ENCODE results near the gene ITGB1BP2.
"Not testable (repeated sequence)": the region's sequence is repeated elsewhere in the genome, so short reads cannot be mapped to it uniquely, and the experiment has no call there.

Gene ITGB1BP2

DNA sequence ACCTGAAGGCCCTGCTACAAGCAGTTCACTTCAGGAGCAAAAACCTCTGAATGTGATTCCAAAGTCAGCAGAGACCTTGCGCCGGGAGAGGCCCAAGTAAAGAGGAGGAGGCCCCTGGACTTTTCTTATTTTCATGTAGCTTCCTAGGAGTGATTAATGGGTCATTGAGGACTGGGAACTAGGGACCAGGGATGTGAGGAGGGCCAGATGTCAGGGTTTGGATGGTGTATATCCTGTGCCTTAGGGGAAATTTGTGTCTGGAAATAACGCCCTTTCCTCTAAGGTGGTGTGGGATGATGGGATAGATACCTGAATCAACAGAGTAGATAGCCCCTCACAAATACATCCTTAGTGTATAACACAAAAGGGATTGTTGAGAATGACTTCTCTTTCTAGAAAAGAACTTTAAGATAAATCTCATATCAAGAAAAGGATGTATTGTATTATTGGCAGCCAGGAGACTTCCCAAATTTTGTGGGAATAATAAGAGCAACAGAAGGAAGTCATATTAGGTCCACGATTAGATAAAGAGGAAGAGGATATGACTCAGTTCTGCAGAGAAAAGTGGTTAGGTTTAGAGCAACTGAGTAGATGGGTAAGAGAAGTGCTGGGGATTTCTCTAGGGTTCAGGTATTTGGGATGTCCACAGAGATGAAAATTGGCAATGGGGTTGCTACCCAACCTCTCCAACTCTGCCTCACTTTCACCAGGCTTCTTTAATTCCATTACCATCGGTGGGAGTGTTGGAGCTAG lies 1.1 kb downstream of the ITGB1BP2 start:
- DNase-seq: no peak

DNA sequence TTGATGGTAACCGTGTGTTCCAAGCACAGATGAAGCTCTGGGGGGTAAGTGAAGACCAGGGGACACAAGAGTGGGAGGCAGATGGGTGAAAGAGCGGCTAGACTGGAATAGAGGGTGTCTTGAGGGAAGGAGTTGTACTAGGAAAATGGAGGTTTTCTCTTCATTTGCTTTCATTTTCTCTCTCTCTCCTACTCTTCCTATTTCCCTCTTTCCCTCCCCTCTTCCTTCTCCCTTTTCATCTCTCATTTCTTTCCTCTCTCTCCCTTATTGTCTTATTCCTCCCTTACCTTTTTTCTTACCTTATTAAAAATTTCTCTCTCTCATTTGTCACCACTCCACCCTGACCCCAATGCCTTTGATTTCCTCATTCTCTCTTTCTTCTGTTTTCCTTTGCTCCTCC lies 3.0 kb downstream of the ITGB1BP2 start:
- no peak for DNase-seq

DNA sequence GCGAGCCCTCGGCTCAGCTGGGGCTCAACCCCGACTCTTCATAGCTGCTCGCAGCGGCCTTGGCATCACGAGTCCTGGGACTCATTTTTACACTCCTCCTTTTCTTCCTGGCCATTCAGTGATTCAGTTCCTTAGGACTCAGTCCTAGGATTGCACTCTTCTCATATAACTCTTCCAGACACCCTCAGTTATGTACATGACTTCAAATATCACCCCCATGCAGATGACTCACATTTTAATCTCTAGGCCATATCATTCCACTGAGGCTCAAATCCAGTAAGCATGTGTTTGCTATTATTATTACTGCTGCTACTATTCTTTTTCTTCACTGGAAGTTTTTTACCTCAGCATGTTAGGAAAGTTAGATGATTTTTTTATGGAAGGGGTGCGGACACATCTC lies 14.4 kb downstream of the ITGB1BP2 start:
- DNase-seq: no peak

DNA sequence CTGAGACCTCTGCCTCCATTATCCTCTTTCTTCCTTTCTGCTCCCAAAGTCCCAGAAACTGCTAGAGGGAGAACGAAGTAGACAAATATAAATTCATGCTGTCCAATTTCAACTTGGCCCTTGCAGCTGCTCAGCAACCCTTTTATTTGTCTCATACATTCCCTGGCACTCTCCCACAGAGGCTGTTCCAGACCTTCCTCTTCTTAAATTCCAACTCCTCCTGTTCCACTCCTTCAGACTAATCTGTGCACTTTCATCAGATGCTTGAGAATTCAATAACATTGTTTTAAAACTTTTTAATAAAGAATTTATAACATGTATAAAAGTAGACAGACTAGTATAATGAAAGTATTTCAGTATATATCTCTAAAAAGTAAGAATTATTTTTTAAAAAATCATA lies 15.4 kb downstream of the ITGB1BP2 start:
- not testable (repeated sequence) for DNase-seq

DNA sequence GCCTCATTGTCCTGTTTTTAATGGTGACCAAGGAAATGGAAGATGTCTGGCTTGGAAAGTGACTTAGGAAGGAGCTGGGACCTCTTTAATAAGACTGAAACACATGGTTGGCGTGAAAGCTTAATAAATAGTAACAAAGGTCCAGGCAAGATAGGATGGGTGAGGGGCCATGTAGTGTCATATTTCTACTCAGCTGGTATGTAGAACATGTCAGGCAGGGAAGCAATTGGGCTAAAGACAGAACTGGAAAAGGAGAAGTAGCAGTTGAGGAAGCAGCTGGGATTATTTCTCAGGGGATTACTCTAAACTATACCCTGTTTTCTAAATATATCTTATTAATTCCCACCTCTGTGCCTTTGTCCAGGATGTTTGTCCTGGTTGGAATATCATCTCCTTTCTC lies 18.6 kb downstream of the ITGB1BP2 start:
- DNase-seq: no peak

DNA sequence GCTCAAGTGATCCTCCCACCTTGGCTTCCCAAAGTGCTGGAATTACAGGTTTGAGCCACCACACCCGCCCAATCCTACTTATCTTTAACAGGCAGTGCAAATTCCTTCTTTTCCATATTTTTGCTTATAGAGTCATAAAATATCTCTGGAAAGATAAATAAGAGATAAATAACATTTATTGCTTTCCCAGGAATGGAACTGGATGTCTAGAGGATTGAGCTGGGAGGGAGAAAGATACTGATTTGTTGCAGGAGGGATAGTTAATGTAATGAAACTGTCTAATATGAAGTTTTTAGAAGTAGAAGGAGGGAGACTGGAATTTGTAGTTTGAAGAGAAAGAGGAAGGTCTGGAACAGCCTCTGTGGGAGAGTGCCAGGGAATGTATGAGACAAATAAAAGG lies 20.2 kb downstream of the ITGB1BP2 start:
- DNase-seq: no peak

DNA sequence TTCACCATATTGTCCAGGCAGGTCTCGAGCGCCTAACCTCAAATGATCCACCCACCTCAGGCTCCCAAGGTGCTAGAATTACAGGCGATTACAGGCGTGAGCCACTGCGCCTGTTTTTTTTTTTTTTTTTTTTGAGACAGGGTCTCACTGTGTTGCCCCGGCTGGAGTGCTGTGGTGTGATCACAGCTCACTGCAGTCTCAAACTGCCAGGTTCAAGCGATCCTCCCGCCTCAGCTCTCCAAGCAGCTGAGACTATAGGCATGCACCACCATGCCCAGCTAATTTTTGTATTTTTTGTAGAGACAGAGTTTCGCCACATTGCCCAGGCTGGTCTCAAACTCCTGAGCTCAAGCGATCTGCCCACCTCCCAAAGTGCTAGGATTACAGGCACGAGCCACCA lies 22.9 kb downstream of the ITGB1BP2 start:
- DNase-seq: not testable (repeated sequence)

DNA sequence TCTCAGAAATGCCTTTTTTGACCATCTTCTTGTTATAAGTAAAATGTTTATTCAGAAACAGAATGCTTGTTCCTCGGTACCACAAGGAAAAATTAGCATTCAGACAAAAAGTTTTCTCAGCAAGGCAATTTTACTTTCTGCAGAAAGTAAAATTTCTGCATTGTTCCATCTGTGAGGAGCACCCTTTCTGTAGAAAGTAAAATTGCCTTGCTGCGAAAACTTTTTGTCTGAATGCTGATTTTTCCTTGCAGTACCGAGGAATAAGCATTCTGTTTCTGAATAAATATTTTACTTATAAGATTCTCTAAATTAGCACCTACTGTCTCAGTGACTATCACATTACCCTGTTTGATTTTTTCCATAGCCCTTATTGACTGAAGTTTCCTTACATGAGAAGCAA lies 24.8 kb downstream of the ITGB1BP2 start:
- DNase-seq: no peak

DNA sequence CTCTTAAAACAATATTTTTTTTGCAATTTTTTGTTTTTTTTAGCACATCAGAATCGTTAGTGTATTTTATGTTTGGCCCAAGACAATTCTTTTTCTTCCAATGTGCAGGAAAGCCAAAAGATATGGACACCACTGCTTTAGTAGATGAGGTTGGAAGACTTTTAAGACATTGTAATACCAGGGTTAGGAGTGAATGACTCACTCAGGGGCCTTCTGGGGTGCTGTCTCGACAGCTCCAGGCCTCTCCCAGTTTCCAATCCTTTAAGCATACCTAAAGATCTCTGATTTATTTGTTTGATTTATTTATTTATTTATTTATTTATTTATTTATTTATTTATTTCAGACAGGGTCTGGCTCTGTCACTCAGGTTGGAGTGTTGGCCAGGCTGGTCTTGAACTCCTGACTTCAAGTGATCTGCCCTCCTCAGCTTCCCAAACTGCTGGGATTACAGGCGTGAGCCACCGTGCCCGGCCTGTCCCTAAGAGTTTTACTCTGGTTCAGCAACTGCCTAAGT lies 47.7 kb downstream of the ITGB1BP2 start:
- DNase-seq: not testable (repeated sequence)

DNA sequence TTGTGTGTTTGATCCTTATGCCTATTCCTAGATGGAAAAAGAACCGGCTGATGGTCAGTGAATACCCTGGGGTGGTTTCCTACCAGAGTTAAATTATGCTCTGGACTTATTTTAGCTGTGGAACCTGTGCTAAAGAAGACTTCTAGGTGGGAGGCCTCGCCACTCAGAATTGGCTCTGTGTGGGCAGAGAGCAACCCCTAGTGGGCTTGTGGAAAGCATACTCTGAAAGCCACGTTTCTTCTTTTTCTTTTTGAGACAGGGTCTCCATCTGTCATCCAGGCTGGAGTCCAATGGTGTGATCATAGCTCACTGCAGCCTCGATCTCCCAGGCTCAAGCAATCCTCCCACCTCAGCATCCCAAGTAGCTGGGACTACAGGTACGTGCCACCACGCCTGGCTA lies 48.3 kb downstream of the ITGB1BP2 start:
- not testable (repeated sequence) for DNase-seq

DNA sequence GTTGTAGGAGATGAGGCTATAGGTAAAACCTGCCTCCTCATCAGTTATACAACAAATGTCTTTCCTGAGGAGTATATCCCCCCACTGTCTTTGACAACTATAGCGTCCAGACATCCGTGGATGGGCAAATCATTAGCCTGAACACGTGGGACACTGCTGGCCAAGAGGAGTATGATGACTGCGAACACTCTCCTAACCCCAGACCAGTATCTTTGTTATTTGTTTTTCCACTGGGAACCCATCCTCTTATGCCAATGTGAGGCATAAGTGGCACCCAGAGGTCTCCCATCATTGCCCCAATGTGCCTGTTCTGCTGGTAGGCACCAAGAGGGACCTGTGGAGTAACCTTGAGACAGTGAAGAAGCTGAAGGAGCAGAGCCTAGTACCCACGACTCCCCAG lies 50.9 kb downstream of the ITGB1BP2 start:
- not testable (repeated sequence) for DNase-seq

Data from stimulated activated naive CD4-positive, alpha-beta T cell treated with Interleukin-2 at 50 U/mL for 16 hours (primary cell).